ENCODE data around the gene MRPL18.
"Not testable (repeated sequence)": the region's sequence is repeated elsewhere in the genome, so short reads cannot be mapped to it uniquely, and the experiment has no call there.

MRPL18 gene

GRCh38 chr6:159789377-159790148 lies 704 bp upstream of the MRPL18 start, which contains the start of gene TCP1:
Gene TCP1 (minus strand): TSS chr6:159789602. CDS start chr6:159789468, 134 bp downstream.
- peaks cover 91% of the 10 kb centered on the region for H3K36me3 Mint-ChIP-seq (ENCODE audit: insufficient read depth)

GRCh38 chr6:159790956-159791598 lies 810 bp downstream of the MRPL18 start:
- Mint-ChIP-seq H3K27me3 (no peaks in the 10 kb centered on the region), H3K4me1 (ENCODE audit: low read depth in 2 of 2) (peaks cover 30 to 47% of the 10 kb centered on the region in 2 donors), H3K4me3 (peak overlapping the region; percentile 95 to 100), H3K36me3 (ENCODE audit: insufficient read depth) (peaks cover 89% of the 10 kb centered on the region), H3K9me3 (no peaks in the 10 kb centered on the region), H3K27ac (peak overlapping the region; percentile 92 to 95)
- DNase-seq = peak in 1 of 3 experiments; percentile 9
- no peak for ATAC-seq (replicated peaks)

More at GRCh38 chr6:159789377-159790148, 704 bp upstream of the MRPL18 start, which contains the start of gene TCP1:
- H3K4me3 Mint-ChIP-seq = peak within 1 kb of the TSS; percentile 95 to 100
- H3K27me3 Mint-ChIP-seq = no peaks in the 10 kb centered on the region
- DNase-seq = peak; percentile 93 to 98 (median 95)
- H3K4me1 Mint-ChIP-seq (ENCODE audit: low read depth in 2 of 2) = peaks cover 29 to 50% of the 10 kb centered on the region in 2 donors
- ATAC-seq (replicated peaks) = peak; percentile 77
- peak within 1 kb of the TSS; percentile 92 to 95 for H3K27ac Mint-ChIP-seq
- H3K9me3 Mint-ChIP-seq = no peaks in the 10 kb centered on the region

GRCh38 chr6:159794976-159795375 lies 4.7 kb downstream of the MRPL18 start:
- H3K9me3 Mint-ChIP-seq; H3K27me3 Mint-ChIP-seq; H3K27ac Mint-ChIP-seq; H3K4me3 Mint-ChIP-seq; DNase-seq; ATAC-seq (replicated peaks): not testable (repeated sequence)
- Mint-ChIP-seq H3K36me3 (ENCODE audit: insufficient read depth) (peaks cover 86% of the 10 kb centered on the region), H3K4me1 (ENCODE audit: low read depth in 2 of 2) (peaks cover 14 to 35% of the 10 kb centered on the region in 2 donors)

GRCh38 chr6:159797554-159797953 lies 7.3 kb downstream of the MRPL18 start:
- no peak overlapping the region for H3K4me3 Mint-ChIP-seq
- no peaks in the 10 kb centered on the region for H3K9me3 Mint-ChIP-seq
- H3K27me3 Mint-ChIP-seq = no peaks in the 10 kb centered on the region
- H3K27ac Mint-ChIP-seq = peak overlapping the region in 1 of 2 donors; percentile 47
- DNase-seq (no peak), ATAC-seq (replicated peaks) (no peak)
- peaks cover 4 to 17% of the 10 kb centered on the region in 2 donors for H3K4me1 Mint-ChIP-seq (ENCODE audit: low read depth in 2 of 2)
- H3K36me3 Mint-ChIP-seq (ENCODE audit: insufficient read depth) = peaks cover 71% of the 10 kb centered on the region

GRCh38 chr6:159800141-159800865 lies 10.0 kb downstream of the MRPL18 start, which contains the start of gene PNLDC1:
Gene PNLDC1 (plus strand): TSS chr6:159800276. CDS start chr6:159800308, 32 bp downstream.
- DNase-seq (no peak), ATAC-seq (replicated peaks) (no peak)
- H3K27me3 Mint-ChIP-seq = no peaks in the 10 kb centered on the region
- H3K27ac Mint-ChIP-seq = no peak within 1 kb of the TSS
- H3K9me3 Mint-ChIP-seq = no peaks in the 10 kb centered on the region
- no peak within 1 kb of the TSS for H3K4me3 Mint-ChIP-seq
- peaks cover 45% of the 10 kb centered on the region for H3K36me3 Mint-ChIP-seq (ENCODE audit: insufficient read depth)
- peaks cover 0 to 5% of the 10 kb centered on the region in 2 donors for H3K4me1 Mint-ChIP-seq (ENCODE audit: low read depth in 2 of 2)

GRCh38 chr6:159801935-159802334 lies 11.7 kb downstream of the MRPL18 start:
- Mint-ChIP-seq H3K4me1 (ENCODE audit: low read depth in 2 of 2) (no peaks in the 10 kb centered on the region), H3K36me3 (ENCODE audit: insufficient read depth) (peaks cover 29% of the 10 kb centered on the region), H3K9me3 (no peaks in the 10 kb centered on the region), H3K4me3 (no peak overlapping the region), H3K27ac (no peak overlapping the region), H3K27me3 (no peaks in the 10 kb centered on the region)
- ATAC-seq (replicated peaks) (no peak), DNase-seq (no peak)

- no peaks in the 10 kb centered on the region for H3K4me1 Mint-ChIP-seq (ENCODE audit: low read depth in 2 of 2)
- H3K27ac Mint-ChIP-seq = peak overlapping the region in 1 of 2 donors; percentile 19
- H3K36me3 Mint-ChIP-seq (ENCODE audit: insufficient read depth) = peaks cover 5% of the 10 kb centered on the region
- no peaks in the 10 kb centered on the region for H3K27me3 Mint-ChIP-seq
- H3K9me3 Mint-ChIP-seq = no peaks in the 10 kb centered on the region
- no peak for ATAC-seq (replicated peaks)
- no peak for DNase-seq
- no peak overlapping the region for H3K4me3 Mint-ChIP-seq
Observed at GRCh38 chr6:159804504-159804903, 14.2 kb downstream of the MRPL18 start.

GRCh38 chr6:159805440-159806020 lies 15.3 kb downstream of the MRPL18 start:
- Mint-ChIP-seq H3K27ac (no peak overlapping the region), H3K4me3 (no peak overlapping the region), H3K36me3 (ENCODE audit: insufficient read depth) (peaks cover 2% of the 10 kb centered on the region), H3K27me3 (no peaks in the 10 kb centered on the region), H3K9me3 (no peaks in the 10 kb centered on the region), H3K4me1 (ENCODE audit: low read depth in 2 of 2) (no peaks in the 10 kb centered on the region)
- no peak for DNase-seq
- ATAC-seq (replicated peaks) = no peak

GRCh38 chr6:159806021-159806458 lies 15.8 kb downstream of the MRPL18 start:
- no peaks in the 10 kb centered on the region for H3K9me3 Mint-ChIP-seq
- no peak overlapping the region for H3K27ac Mint-ChIP-seq
- ATAC-seq (replicated peaks) (no peak), DNase-seq (no peak)
- no peak overlapping the region for H3K4me3 Mint-ChIP-seq
- H3K27me3 Mint-ChIP-seq = no peaks in the 10 kb centered on the region
- no peaks in the 10 kb centered on the region for H3K36me3 Mint-ChIP-seq (ENCODE audit: insufficient read depth)
- no peaks in the 10 kb centered on the region for H3K4me1 Mint-ChIP-seq (ENCODE audit: low read depth in 2 of 2)

- H3K4me3 Mint-ChIP-seq = no peak overlapping the region
- DNase-seq (no peak), ATAC-seq (replicated peaks) (no peak)
- H3K27ac Mint-ChIP-seq = no peak overlapping the region
- no peaks in the 10 kb centered on the region for H3K9me3 Mint-ChIP-seq
- no peaks in the 10 kb centered on the region for H3K36me3 Mint-ChIP-seq (ENCODE audit: insufficient read depth)
- H3K4me1 Mint-ChIP-seq (ENCODE audit: low read depth in 2 of 2) = no peaks in the 10 kb centered on the region
- H3K27me3 Mint-ChIP-seq = no peaks in the 10 kb centered on the region
Observed at GRCh38 chr6:159807150-159807858, 17.0 kb downstream of the MRPL18 start.

GRCh38 chr6:159808647-159809046 lies 18.4 kb downstream of the MRPL18 start:
- no peaks in the 10 kb centered on the region for H3K27me3 Mint-ChIP-seq
- H3K4me1 Mint-ChIP-seq (ENCODE audit: low read depth in 2 of 2) = no peaks in the 10 kb centered on the region
- no peaks in the 10 kb centered on the region for H3K9me3 Mint-ChIP-seq
- DNase-seq = no peak
- no peaks in the 10 kb centered on the region for H3K36me3 Mint-ChIP-seq (ENCODE audit: insufficient read depth)
- no peak overlapping the region for H3K27ac Mint-ChIP-seq
- H3K4me3 Mint-ChIP-seq = no peak overlapping the region
- ATAC-seq (replicated peaks) = no peak

- Mint-ChIP-seq H3K4me1 (ENCODE audit: low read depth in 2 of 2) (no peaks in the 10 kb centered on the region), H3K36me3 (ENCODE audit: insufficient read depth) (no peaks in the 10 kb centered on the region), H3K4me3 (no peak overlapping the region), H3K9me3 (no peaks in the 10 kb centered on the region), H3K27me3 (no peaks in the 10 kb centered on the region), H3K27ac (peak overlapping the region in 1 of 2 donors; percentile 33)
- no peak for ATAC-seq (replicated peaks)
- no peak for DNase-seq
Observed at GRCh38 chr6:159809149-159809548, 18.9 kb downstream of the MRPL18 start.
